GM23248 (cell line): ENCODE data around the gene CRCP. TPM values are rescaled to one million over a fixed set of nuclear protein-coding genes. Genes with fewer than 3 reads are reported as not detected.
A peak's percentile ranks its signal among the peaks of the same experiment; 100 is the strongest.
"Not testable (repeated sequence)": the region's sequence is repeated elsewhere in the genome, so short reads cannot be mapped to it uniquely, and the experiment has no call there.

Experiments used
- DNase-seq: peaks from one replicate; pipeline ENCODE4 v3.0.0-alpha.2; 2015
- H2AFZ ChIP-seq: fragments of 200-600 bp; sonication (generic); 2 replicates; pipeline ENCODE4 v1.6.1; 2016; ENCODE audit warnings: antibody characterized with exemption
- H3F3A ChIP-seq: fragments of 200-600 bp; sonication (generic); 2 replicates; pipeline ENCODE4 v1.6.1; 2016; ENCODE audit warnings: mild to moderate bottlenecking, antibody characterized with exemption, mixed run types; ENCODE audit not compliant: insufficient read depth
- H3K27ac ChIP-seq: fragments of 200-600 bp; sonication (generic); 2 replicates; pipeline ENCODE4 v1.5.1; 2016; ENCODE audit warnings: mild to moderate bottlenecking
- H3K27me3 ChIP-seq: fragments of 200-600 bp; sonication (generic); replicated peaks from 2 replicates; pipeline ENCODE4 v1.6.1; 2016; ENCODE audit warnings: mild to moderate bottlenecking; ENCODE audit not compliant: insufficient read depth
- H3K36me3 ChIP-seq: fragments of 200-600 bp; sonication (generic); 2 replicates; pipeline ENCODE4 v1.6.1; 2016; ENCODE audit warnings: low read depth, mild to moderate bottlenecking
- H3K4me1 ChIP-seq: fragments of 200-600 bp; sonication (generic); 2 replicates; pipeline ENCODE4 v1.6.1; 2016; ENCODE audit warnings: mild to moderate bottlenecking; ENCODE audit not compliant: insufficient read depth
- H3K4me2 ChIP-seq: fragments of 200-600 bp; sonication (generic); one replicate; pipeline ENCODE4 v1.6.1; 2016; ENCODE audit warnings: mild to moderate bottlenecking; ENCODE audit not compliant: unreplicated experiment
- H3K4me3 ChIP-seq: fragments of 200-600 bp; sonication (generic); 2 replicates; pipeline ENCODE4 v1.5.1; 2016; ENCODE audit warnings: mild to moderate bottlenecking
- H3K79me2 ChIP-seq: fragments of 200-600 bp; sonication (generic); 2 replicates; pipeline ENCODE4 v1.6.1; 2016; ENCODE audit warnings: mild to moderate bottlenecking; ENCODE audit not compliant: insufficient read depth
- H3K9ac ChIP-seq: fragments of 200-600 bp; sonication (generic); 2 replicates; pipeline ENCODE4 v1.6.1; 2016; ENCODE audit warnings: mild to moderate bottlenecking
- H3K9me2 ChIP-seq: fragments of 200-600 bp; sonication (generic); 2 replicates; pipeline ENCODE4 v1.6.1; 2016; ENCODE audit warnings: mixed run types, mild to moderate bottlenecking, moderate library complexity; ENCODE audit not compliant: insufficient read depth
- H3K9me3 ChIP-seq: fragments of 200-600 bp; sonication (generic); one replicate; pipeline ENCODE4 v1.6.1; 2017; ENCODE audit warnings: low read depth
- H4K20me1 ChIP-seq: fragments of 200-600 bp; sonication (generic); 2 replicates; pipeline ENCODE4 v1.6.0; 2016; ENCODE audit not compliant: insufficient read depth
- EZH2 ChIP-seq: fragments of 200-600 bp; sonication (generic); IDR thresholded peaks from 2 replicates; pipeline ENCODE4 v1.6.1; 2018; ENCODE audit warnings: antibody characterized with exemption, mild to moderate bottlenecking; ENCODE audit not compliant: insufficient read depth, poor library complexity, severe bottlenecking
- EZH2phosphoT487 ChIP-seq: fragments of 200-600 bp; sonication (generic); IDR thresholded peaks from 2 replicates; pipeline ENCODE4 v1.6.1; 2018; ENCODE audit warnings: antibody characterized with exemption, moderate library complexity, mild to moderate bottlenecking, low read depth; ENCODE audit not compliant: insufficient read depth
- WGBS, 2 experiments: methylation state at CpG; one replicate each; pipeline ENCODE4 v1.1.6; 2015 to 2017; ENCODE audit warnings: low lambda C conversion rate in 2 of 2, low coverage in 1 of 2; ENCODE audit errors: missing lambda C conversion rate in 2 of 2; 5-methylcytosine and 5-hydroxymethylcytosine counted together
- in situ Hi-C: fragments of 300-500 bp; cut with MboI; formaldehyde crosslinking; loops from 2 replicates; pipeline ENCODE4 v1.15.0; 2020
- polyA plus RNA-seq: library from polyadenylated mRNA; unstranded; fragments of >200 nt; fragmentation: Nextera tagmentation; extraction: Ambion mirVana; gene quantifications from 2 replicates; pipeline ENCODE4 v1.2.1, GENCODE V29; 2016
- total RNA-seq: library from RNA; depleted of rRNA; stranded (reverse); fragments of >200 nt; shearing (Covaris generic); gene quantifications from 2 replicates; pipeline ENCODE4 v1.2.3, GENCODE V29; 2014

CRCP gene
- total and polyA plus RNA-seq, 2 experiments from 2014 or later: 28.6 to 31.3 TPM

DNA sequence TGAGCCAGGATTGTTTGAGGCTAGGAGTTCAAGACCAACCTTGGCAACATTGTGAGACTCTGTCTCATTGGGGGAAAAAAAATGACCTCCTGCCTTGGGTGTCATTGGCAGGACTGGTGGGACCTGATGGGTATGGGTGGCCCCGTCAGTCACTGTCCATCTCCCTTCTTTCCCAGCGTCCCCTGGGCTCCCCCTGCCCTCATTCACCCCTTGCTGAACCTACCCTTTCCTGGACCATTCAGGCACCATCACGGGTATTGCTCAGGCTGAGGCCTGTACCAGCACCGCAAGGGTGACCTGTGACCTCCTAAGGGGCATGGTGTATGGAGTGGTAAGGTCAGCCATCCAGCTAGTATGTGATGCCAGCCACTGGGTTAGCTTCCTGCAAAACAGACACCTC, 19.6 kb upstream of the CRCP start:
- TF ChIP-seq EZH2 (no peak), EZH2phosphoT487 (no peak)
- Histone ChIP-seq H3K4me2 (no peak overlapping the region), H4K20me1 (no peaks in the 10 kb centered on the region), H3K9me3 (no peaks in the 10 kb centered on the region), H2AFZ (no peak overlapping the region), H3K4me1 (no peaks in the 10 kb centered on the region), H3K9me2 (no peaks in the 10 kb centered on the region), H3K27me3 (no peaks in the 10 kb centered on the region), H3K27ac (no peak overlapping the region), H3K4me3 (no peak overlapping the region), H3K79me2 (no peaks in the 10 kb centered on the region), H3K36me3 (no peaks in the 10 kb centered on the region), H3K9ac (no peak overlapping the region), H3F3A (peaks cover 6% of the 10 kb centered on the region; the same call in 1 of the 2 replicates)
- in situ Hi-C loops: no loop called here
- DNase-seq: no peak
- 83 to 85% methylated on average over 4 of the region's 4 CpGs for WGBS, 2 experiments

DNA sequence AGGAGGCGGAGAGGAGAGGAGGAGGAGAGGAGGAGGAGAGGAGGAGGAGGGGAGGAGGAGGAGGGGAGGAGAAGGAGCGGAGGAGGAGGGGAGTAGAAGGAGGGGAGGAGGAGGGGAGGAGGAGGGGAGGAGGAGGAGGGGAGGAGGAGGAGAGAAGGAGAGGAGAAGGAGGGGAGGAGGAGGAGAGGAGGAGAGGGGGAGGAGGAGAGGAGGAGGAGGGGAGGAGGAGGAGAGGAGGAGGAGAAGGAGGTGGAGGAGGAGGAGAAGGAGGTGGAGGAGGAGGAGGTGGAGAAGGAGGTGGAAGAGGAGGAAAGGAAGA, 15.5 kb upstream of the CRCP start:
- Histone ChIP-seq H3K4me3 (no peak overlapping the region), H3K79me2 (no peaks in the 10 kb centered on the region), H3K4me1 (peaks cover 13% of the 10 kb centered on the region), H3K9me2 (no peaks in the 10 kb centered on the region), H2AFZ (no peak overlapping the region), H4K20me1 (no peaks in the 10 kb centered on the region), H3F3A (peaks cover 10% of the 10 kb centered on the region; the same call in 1 of the 2 replicates), H3K4me2 (peak overlapping the region; percentile 85), H3K9me3 (no peaks in the 10 kb centered on the region), H3K27me3 (no peaks in the 10 kb centered on the region), H3K27ac (0 out of 2 replicates have a peak overlapping the region, but pooled peaks have one; percentile 78), H3K36me3 (no peaks in the 10 kb centered on the region), H3K9ac (no peak overlapping the region)
- in situ Hi-C loops: no loop called here
- DNase-seq: no peak
- TF ChIP-seq EZH2 (no peak), EZH2phosphoT487 (no peak)
- 53 to 67% methylated on average over 1 to 2 of the region's 2 CpGs for WGBS, 2 experiments

DNA sequence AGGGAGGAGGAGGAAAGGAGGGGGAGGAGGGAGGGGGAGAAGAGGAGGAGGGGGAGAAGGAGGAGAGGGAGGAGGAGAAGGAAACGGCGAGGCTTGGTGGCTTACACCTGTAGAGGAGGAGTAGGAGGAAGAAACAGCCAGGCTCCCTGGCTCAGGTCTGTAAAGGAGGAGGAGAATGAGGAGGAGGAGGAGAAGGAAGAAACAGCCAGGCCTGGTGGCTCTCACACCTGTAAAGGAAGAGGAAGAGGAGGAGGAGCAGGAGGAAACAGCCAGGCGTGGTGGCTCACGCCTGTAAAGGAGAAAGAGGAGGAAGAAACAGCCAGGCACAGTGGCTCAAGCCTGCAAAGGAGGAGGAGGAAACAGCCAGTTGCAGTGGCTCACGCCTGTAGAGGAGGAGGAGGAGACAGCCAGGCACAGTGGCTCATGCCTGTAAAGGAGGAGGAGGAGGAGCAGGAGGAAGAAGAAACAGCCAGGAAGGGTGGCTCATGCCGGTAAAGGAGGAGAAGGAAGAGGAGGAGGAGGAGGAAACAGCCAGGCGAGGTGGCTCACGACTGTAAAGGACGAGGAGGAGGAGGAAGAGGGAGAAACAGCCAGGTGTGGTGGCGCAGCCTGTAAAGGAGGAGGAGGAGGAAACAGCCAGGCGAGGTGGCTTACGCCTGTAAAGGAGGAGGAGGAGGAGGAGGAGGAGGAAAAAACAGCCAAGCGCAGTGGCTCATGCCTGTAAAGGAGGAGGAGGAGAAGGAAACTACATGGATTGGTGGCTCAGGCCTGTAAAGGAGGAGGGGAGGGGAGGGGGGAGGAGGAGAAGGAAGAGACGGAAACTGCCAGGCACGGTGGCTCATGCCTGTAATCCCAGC, 14.9 kb upstream of the CRCP start:
- no peaks in the 10 kb centered on the region for H3K9me3 ChIP-seq
- H3K79me2 ChIP-seq: no peaks in the 10 kb centered on the region
- H3K4me3 ChIP-seq: peak overlapping the region; percentile 75
- in situ Hi-C loops: loop anchor here (10.0 kb wide), 1 partner anchor 55 kb away; no protein-coding TSS in a partner anchor
- no peaks in the 10 kb centered on the region for H3K9me2 ChIP-seq
- peak overlapping the region; percentile 65 for H3K9ac ChIP-seq
- H3F3A ChIP-seq: peaks cover 10% of the 10 kb centered on the region; the same call in 1 of the 2 replicates
- no peaks in the 10 kb centered on the region for H3K27me3 ChIP-seq
- 0 to 1% methylated on average over 9 to 15 of the region's 15 CpGs for WGBS, 2 experiments
- H3K4me1 ChIP-seq: peaks cover 15% of the 10 kb centered on the region
- H2AFZ ChIP-seq: peak overlapping the region; percentile 93
- TF ChIP-seq EZH2phosphoT487 (no peak), EZH2 (no peak)
- no peaks in the 10 kb centered on the region for H3K36me3 ChIP-seq
- peak overlapping the region; percentile 78 for H3K27ac ChIP-seq
- DNase-seq: peak; percentile 87
- H3K4me2 ChIP-seq: peak overlapping the region; percentile 85
- H4K20me1 ChIP-seq: no peaks in the 10 kb centered on the region

DNA sequence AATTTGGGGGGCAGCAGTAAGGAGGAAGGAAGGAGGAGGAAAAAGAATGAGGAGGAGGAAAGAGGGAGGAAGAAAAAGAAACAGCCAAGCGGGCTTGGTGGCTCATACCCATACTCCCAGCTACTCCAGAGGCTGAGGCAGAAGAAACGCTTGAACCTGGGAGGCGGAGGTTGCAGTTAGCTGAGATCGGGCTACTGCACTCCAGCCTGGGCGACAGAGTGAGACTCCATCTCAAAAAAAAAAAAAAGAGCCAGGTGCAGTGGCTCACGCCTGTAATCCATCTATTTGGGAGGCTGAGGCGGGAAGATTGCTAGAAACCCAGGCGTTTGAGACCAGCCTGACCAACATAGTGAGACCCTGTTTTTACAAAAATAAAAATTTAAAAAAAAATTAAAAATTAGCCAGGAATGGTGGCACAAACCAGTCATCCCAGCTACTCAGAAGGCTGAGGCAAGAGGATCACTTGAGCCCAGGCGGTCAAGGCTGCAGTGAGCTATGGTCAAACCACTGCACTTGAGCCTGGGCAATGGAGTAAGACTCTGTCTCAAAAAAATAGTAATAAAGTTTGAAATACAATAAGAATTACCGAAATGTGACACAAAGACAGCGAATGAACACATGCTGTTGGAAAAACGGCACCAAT, 14.1 kb upstream of the CRCP start:
- Histone ChIP-seq H3K9me3 (no peaks in the 10 kb centered on the region), H3K36me3 (no peaks in the 10 kb centered on the region), H3F3A (peaks cover 10% of the 10 kb centered on the region; the same call in 1 of the 2 replicates), H3K4me2 (peak overlapping the region; percentile 85), H3K9me2 (no peaks in the 10 kb centered on the region), H3K9ac (peak overlapping the region; percentile 65), H3K27ac (peak overlapping the region; percentile 78), H3K4me3 (peak overlapping the region; percentile 75), H3K27me3 (no peaks in the 10 kb centered on the region), H3K79me2 (no peaks in the 10 kb centered on the region), H4K20me1 (no peaks in the 10 kb centered on the region), H3K4me1 (peaks cover 15% of the 10 kb centered on the region), H2AFZ (peak overlapping the region; percentile 93)
- WGBS, 2 experiments: 52 to 54% methylated on average over 12 of the region's 12 CpGs
- no peak for TF ChIP-seq EZH2phosphoT487
- in situ Hi-C loops: loop anchor here (10.0 kb wide), 1 partner anchor 56 kb away; no protein-coding TSS in a partner anchor
- peak; percentile 22 for DNase-seq

DNA sequence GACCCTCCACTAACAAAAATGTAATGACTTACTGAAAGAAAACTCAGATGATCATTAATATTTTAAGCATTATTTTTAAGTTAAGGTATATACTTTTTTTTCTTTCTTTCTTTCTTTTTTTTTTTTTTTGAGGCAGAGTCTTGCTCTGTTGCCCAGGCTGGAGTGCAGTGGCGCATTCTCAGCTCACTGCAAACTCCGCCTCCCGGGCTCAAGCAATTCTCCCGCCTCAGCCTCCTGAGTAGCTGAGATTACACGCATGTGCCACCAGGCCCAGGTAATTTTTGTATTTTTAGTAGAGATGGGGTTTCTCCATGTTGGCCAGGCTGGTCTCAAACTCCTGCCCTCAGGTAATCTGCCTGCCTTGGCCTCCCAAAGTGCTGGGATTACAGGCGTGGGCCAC, 12.5 kb upstream of the CRCP start:
- H4K20me1 ChIP-seq, H2AFZ ChIP-seq, H3K4me3 ChIP-seq, H3K9me2 ChIP-seq, H3K27ac ChIP-seq, H3K27me3 ChIP-seq, H3K36me3 ChIP-seq, H3K9ac ChIP-seq, H3K9me3 ChIP-seq, DNase-seq, H3K4me2 ChIP-seq, H3F3A ChIP-seq, H3K79me2 ChIP-seq: not testable (repeated sequence)
- H3K4me1 ChIP-seq: peaks cover 22% of the 10 kb centered on the region
- WGBS, 2 experiments: 96 to 98% methylated on average over 6 of the region's 6 CpGs
- in situ Hi-C loops: loop anchor here (10.0 kb wide), 1 partner anchor 57 kb away; no protein-coding TSS in a partner anchor

DNA sequence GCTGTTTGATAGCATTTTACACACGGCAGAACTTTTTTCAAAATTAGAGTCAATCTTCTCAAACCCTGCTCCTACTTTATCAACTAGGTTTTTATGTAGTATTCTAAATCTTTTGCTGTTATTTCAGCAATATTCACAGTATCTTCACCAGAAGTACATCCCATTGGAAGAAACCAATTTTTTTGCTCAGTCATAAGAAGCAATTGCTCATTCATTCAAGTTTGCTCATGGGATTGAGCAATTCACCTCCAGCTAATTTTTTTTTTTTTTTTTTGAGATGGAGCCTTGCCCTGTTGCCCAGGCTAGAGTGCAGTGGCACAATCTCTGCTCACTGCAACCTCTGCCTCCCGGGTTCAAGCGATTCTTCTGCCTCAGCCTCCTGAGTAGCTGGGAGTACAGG, 10.7 kb upstream of the CRCP start:
- Histone ChIP-seq H3K9ac (peak overlapping the region; percentile 32; the same call in 1 of the 2 replicates), H3K4me1 (peaks cover 22% of the 10 kb centered on the region), H3K27ac (peak overlapping the region; percentile 83), H3K4me2 (peak overlapping the region; percentile 16)
- H3K4me3 ChIP-seq, H3K9me2 ChIP-seq, H4K20me1 ChIP-seq, H3K9me3 ChIP-seq, H3K79me2 ChIP-seq, H2AFZ ChIP-seq, H3K36me3 ChIP-seq, H3K27me3 ChIP-seq, H3F3A ChIP-seq: not testable (repeated sequence)
- peak; percentile 88 for DNase-seq
- WGBS, 2 experiments: 84 to 96% methylated on average over 3 of the region's 3 CpGs
- in situ Hi-C loops: loop anchor here (10.0 kb wide), 1 partner anchor 59 kb away; no protein-coding TSS in a partner anchor
